Type B pancreatic cell (in vitro differentiated cells): ENCODE data around the gene SPCS1. TPM values are rescaled to one million over a fixed set of nuclear protein-coding genes. Genes with fewer than 3 reads are reported as not detected.
A peak's percentile ranks its signal among the peaks of the same experiment; 100 is the strongest.

Experiments used
- DNase-seq: peaks from one replicate; pipeline ENCODE4 v3.0.0; 2021; ENCODE audit warnings: mixed read lengths; ENCODE audit not compliant: unreplicated experiment; ENCODE audit errors: extremely low spot score
- H3K27ac Mint-ChIP-seq: 2 replicates; pipeline ENCODE4 v1.8.0; 2021; ENCODE audit warnings: mild to moderate bottlenecking, mixed read lengths
- H3K27me3 Mint-ChIP-seq: 2 replicates; pipeline ENCODE4 v1.8.0; 2021; ENCODE audit warnings: mixed read lengths
- H3K36me3 Mint-ChIP-seq: 2 replicates; pipeline ENCODE4 v1.8.0; 2021; ENCODE audit warnings: mixed read lengths
- H3K4me1 Mint-ChIP-seq: one replicate; pipeline ENCODE4 v1.8.0; 2021; ENCODE audit warnings: mixed read lengths; ENCODE audit not compliant: unreplicated experiment
- H3K4me3 Mint-ChIP-seq: 2 replicates; pipeline ENCODE4 v1.8.0; 2021; ENCODE audit warnings: mild to moderate bottlenecking, mixed read lengths
- H3K9me3 Mint-ChIP-seq: 2 replicates; pipeline ENCODE4 v1.8.0; 2021; ENCODE audit warnings: mixed read lengths
- CTCF ChIP-seq: fragments of 200-600 bp; sonication (generic); conservative IDR thresholded peaks from 2 replicates; pipeline ENCODE4 v1.5.0; 2021; ENCODE audit warnings: antibody characterized with exemption, mild to moderate bottlenecking
- total RNA-seq: library from RNA; stranded (reverse); gene quantifications from 2 replicates; pipeline ENCODE4 v1.2.1, GENCODE V29; 2021; ENCODE audit warnings: low replicate concordance

The SPCS1 gene
- total RNA-seq, 1 donor from 2014 or later: 102 TPM

- Mint-ChIP-seq H3K27ac (peak overlapping the region; percentile 73), H3K9me3 (no peaks in the 10 kb centered on the region), H3K4me3 (peak overlapping the region; percentile 26), H3K36me3 (peaks cover 32% of the 10 kb centered on the region), H3K4me1 (peaks cover 20% of the 10 kb centered on the region), H3K27me3 (no peaks in the 10 kb centered on the region)
- TF ChIP-seq CTCF: no peak
- no peak for DNase-seq
Observed at GRCh38 chr3:52682016-52682415, 23.9 kb upstream of the SPCS1 start.

- H3K27me3 Mint-ChIP-seq: no peaks in the 10 kb centered on the region
- DNase-seq: no peak
- peak overlapping the region; percentile 93 for H3K4me3 Mint-ChIP-seq
- no peaks in the 10 kb centered on the region for H3K9me3 Mint-ChIP-seq
- peaks cover 33% of the 10 kb centered on the region for H3K36me3 Mint-ChIP-seq
- H3K4me1 Mint-ChIP-seq: peaks cover 32% of the 10 kb centered on the region
- TF ChIP-seq CTCF: no peak
- H3K27ac Mint-ChIP-seq: no peak overlapping the region
Observed at GRCh38 chr3:52683611-52684010, 22.3 kb upstream of the SPCS1 start.

- Mint-ChIP-seq H3K9me3 (no peaks in the 10 kb centered on the region), H3K27ac (peak overlapping the region; percentile 99), H3K27me3 (no peaks in the 10 kb centered on the region), H3K4me3 (peak overlapping the region; percentile 93), H3K36me3 (peaks cover 32% of the 10 kb centered on the region), H3K4me1 (peaks cover 32% of the 10 kb centered on the region)
- DNase-seq: no peak
- no peak for TF ChIP-seq CTCF
Observed at GRCh38 chr3:52684184-52684583, 21.7 kb upstream of the SPCS1 start.

- peak overlapping the region; percentile 93 for H3K4me3 Mint-ChIP-seq
- H3K4me1 Mint-ChIP-seq: peaks cover 32% of the 10 kb centered on the region
- TF ChIP-seq CTCF: peak; percentile 23
- peaks cover 36% of the 10 kb centered on the region for H3K36me3 Mint-ChIP-seq
- peak overlapping the region; percentile 99 for H3K27ac Mint-ChIP-seq
- H3K9me3 Mint-ChIP-seq: no peaks in the 10 kb centered on the region
- no peaks in the 10 kb centered on the region for H3K27me3 Mint-ChIP-seq
- peak; percentile 82 for DNase-seq
Observed at GRCh38 chr3:52685285-52685708, 20.6 kb upstream of the SPCS1 start.

- Mint-ChIP-seq H3K4me3 (peak within 1 kb of the TSS; percentile 99), H3K27me3 (no peaks in the 10 kb centered on the region), H3K27ac (peak within 1 kb of the TSS; percentile 99), H3K9me3 (no peaks in the 10 kb centered on the region), H3K36me3 (peaks cover 38% of the 10 kb centered on the region), H3K4me1 (peaks cover 32% of the 10 kb centered on the region)
- no peak for TF ChIP-seq CTCF
- peak; percentile 94 for DNase-seq
Observed at GRCh38 chr3:52685709-52686691, 19.9 kb upstream of the SPCS1 start, which contains the start of the genes GNL3 and PBRM1. Gene GNL3 (plus strand): TSS chr3:52686032. CDS start chr3:52686093, 61 bp downstream. Gene PBRM1 (minus strand): TSS chr3:52685913.
